ENCODE data around the gene PAPPA2.

- TF ChIP-seq POLR2A (IDR thresholded peaks at IDR 0.05; ENCODE audit: low read depth, low read length): no peak
- TF ChIP-seq NR2F1 (conservative IDR thresholded peaks at IDR 0.05): no peak
- no peak for TF ChIP-seq EZH2 (IDR thresholded peaks at IDR 0.05; ENCODE audit: borderline replicate concordance, control insufficient read depth, low read depth, low read length)
- TF ChIP-seq USF2 (IDR thresholded peaks at IDR 0.05; ENCODE audit: borderline replicate concordance, low read depth, low read length): no peak
- TF ChIP-seq CTCF (IDR thresholded peaks at IDR 0.05 in 2 of 3, conservative IDR thresholded peaks at IDR 0.05 in 1 of 3; ENCODE audit: control insufficient read depth in 2 of 3, extremely low read depth in 1 of 3, insufficient read depth in 1 of 3, low read depth in 3 of 3, low read length in 3 of 3): no peak
- no peak for TF ChIP-seq POLR2AphosphoS5 (IDR thresholded peaks at IDR 0.05; ENCODE audit: low read length)
- TF ChIP-seq SMC3 (IDR thresholded peaks at IDR 0.05; ENCODE audit: borderline replicate concordance, low read length): no peak
- TF ChIP-seq CBX5 (IDR thresholded peaks at IDR 0.05; ENCODE audit: low read depth): no peak
- TF ChIP-seq HDGF (IDR thresholded peaks at IDR 0.05): no peak
- no peak for TF ChIP-seq GATAD2B (conservative IDR thresholded peaks at IDR 0.05; ENCODE audit: low read depth)
- no peak for TF ChIP-seq MAX (IDR thresholded peaks at IDR 0.05; ENCODE audit: low read depth, low read length)
- TF ChIP-seq EP300 (IDR thresholded peaks at IDR 0.05; ENCODE audit: borderline replicate concordance in 1 of 2, control insufficient read depth in 1 of 2, low read depth in 2 of 2, low read length in 2 of 2): no peak
- TF ChIP-seq MYC (IDR thresholded peaks at IDR 0.05; ENCODE audit: insufficient read depth, insufficient read length, insufficient replicate concordance, low read length, severe bottlenecking): no peak
- TF ChIP-seq E2F8 (IDR thresholded peaks at IDR 0.05; ENCODE audit: low read depth, partially characterized antibody): no peak
Observed at GRCh38 chr1:176767714-176768136, 304.8 kb downstream of the PAPPA2 start.
